MCF 10A (cell line): ENCODE measurements around the gene WFDC10B. TPM values are rescaled to one million over a fixed set of nuclear protein-coding genes. Genes with fewer than 3 reads are reported as not detected.

Experiments
- BruUV-seq: library from RNA; stranded (reverse); fragments of 400-500 nt; replicated peaks from 2 replicates; lab custom pipeline; 2021; lab: Mats Ljungman, UMichigan
- CTCF ChIA-PET: fragments of 300-600 bp; sonication (Branson Sonifier 250); formaldehyde crosslinking; extraction: SDS; loops from one replicate; lab custom pipeline; 2021; ENCODE audit warnings: antibody characterized with exemption, inconsistent platforms; lab: Yijun Ruan, JAX
- POLR2A ChIA-PET: fragments of 300-600, 350-650 bp; sonication (Branson Sonifier 250); formaldehyde crosslinking; extraction: SDS; loops from one replicate; lab custom pipeline; 2020; ENCODE audit warnings: antibody characterized with exemption, inconsistent platforms; lab: Yijun Ruan, JAX
- DNase-seq: peaks from one replicate; pipeline ENCODE4 v3.0.0-alpha.2; 2018; ENCODE audit not compliant: unreplicated experiment
- H3K27ac Mint-ChIP-seq: one replicate; pipeline ENCODE4 v1.8.0; 2022; ENCODE audit warnings: mild to moderate bottlenecking, low read depth, mixed read lengths; ENCODE audit not compliant: unreplicated experiment
- H3K27me3 Mint-ChIP-seq: one replicate; pipeline ENCODE4 v1.8.0; 2022; ENCODE audit warnings: mixed read lengths; ENCODE audit not compliant: insufficient read depth, unreplicated experiment
- H3K36me3 Mint-ChIP-seq: one replicate; pipeline ENCODE4 v1.8.0; 2022; ENCODE audit warnings: mild to moderate bottlenecking, moderate library complexity, mixed read lengths; ENCODE audit not compliant: insufficient read depth, unreplicated experiment
- H3K4me1 Mint-ChIP-seq: one replicate; pipeline ENCODE4 v1.8.0; 2022; ENCODE audit warnings: mixed read lengths; ENCODE audit not compliant: insufficient read depth, unreplicated experiment
- H3K4me3 Mint-ChIP-seq: one replicate; pipeline ENCODE4 v1.8.0; 2022; ENCODE audit warnings: mild to moderate bottlenecking, moderate library complexity, mixed read lengths; ENCODE audit not compliant: unreplicated experiment
- H3K9me3 Mint-ChIP-seq: one replicate; pipeline ENCODE4 v1.8.0; 2022; ENCODE audit warnings: mixed read lengths; ENCODE audit not compliant: unreplicated experiment
- intact Hi-C: fragments of 100-400 bp; cut with micrococcal nuclease; formaldehyde crosslinking; loops from 2 replicates; pipeline ENCODE4 v1.14.1; 2022
- microRNA-seq: library from miRNA; unstranded; fragments of <30 nt; microRNA quantifications from one replicate; pipeline ENCODE4 v1.2.0, GENCODE V29; 2022
- total RNA-seq: library from RNA; stranded (reverse); gene quantifications from 2 replicates; pipeline ENCODE4 v1.2.3, GENCODE V29; 2022
- TF ChIP-seq, protein P1 (sequence below): fragments of 200-600 bp; IDR thresholded peaks from one replicate; pipeline ENCODE4 v1.8.0; 2022; ENCODE audit warnings: antibody characterized with exemption, mild to moderate bottlenecking; ENCODE audit not compliant: unreplicated experiment

WFDC10B gene
- total RNA-seq, 1 experiment from 2014 or later = not detected

DNA sequence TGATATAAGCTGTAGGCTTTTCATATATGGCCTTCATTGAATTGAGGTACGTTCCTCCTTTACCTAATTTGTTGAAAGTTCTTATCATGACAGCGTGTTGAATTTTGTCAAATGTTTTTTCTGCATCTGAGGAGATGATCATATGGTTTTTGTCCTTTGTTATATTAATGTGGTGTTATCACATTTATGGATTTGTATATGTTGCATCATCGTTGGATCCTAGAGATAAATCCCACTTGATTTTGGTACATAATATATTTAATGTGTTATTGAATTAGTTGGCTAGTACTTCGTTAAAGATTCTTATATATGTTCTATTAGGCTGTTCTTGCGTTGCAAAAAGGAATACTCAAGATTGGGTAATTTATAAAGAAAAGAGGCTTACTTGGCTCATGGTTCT is 65.1 kb downstream of the WFDC10B start:
- intact Hi-C loops = no loop called here
- POLR2A ChIA-PET = interaction anchor here (0.6 kb wide), 1 partner anchor 580 kb away, joined by 3 read pairs; no protein-coding TSS in a partner anchor
- Mint-ChIP-seq H3K4me1 (no peaks in the 10 kb centered on the region), H3K9me3 (no peaks in the 10 kb centered on the region), H3K27me3 (peaks cover 31% of the 10 kb centered on the region), H3K36me3 (no peaks in the 10 kb centered on the region), H3K4me3 (no peak overlapping the region), H3K27ac (no peak overlapping the region)
- no TSS peak for BruUV-seq
- no peak for DNase-seq
- CTCF ChIA-PET = interaction anchor here (0.6 to 0.8 kb wide), 2 partner anchors 10 to 339 kb away, joined by 3 read pairs; no protein-coding TSS in a partner anchor
- TF ChIP-seq, protein P1, sequence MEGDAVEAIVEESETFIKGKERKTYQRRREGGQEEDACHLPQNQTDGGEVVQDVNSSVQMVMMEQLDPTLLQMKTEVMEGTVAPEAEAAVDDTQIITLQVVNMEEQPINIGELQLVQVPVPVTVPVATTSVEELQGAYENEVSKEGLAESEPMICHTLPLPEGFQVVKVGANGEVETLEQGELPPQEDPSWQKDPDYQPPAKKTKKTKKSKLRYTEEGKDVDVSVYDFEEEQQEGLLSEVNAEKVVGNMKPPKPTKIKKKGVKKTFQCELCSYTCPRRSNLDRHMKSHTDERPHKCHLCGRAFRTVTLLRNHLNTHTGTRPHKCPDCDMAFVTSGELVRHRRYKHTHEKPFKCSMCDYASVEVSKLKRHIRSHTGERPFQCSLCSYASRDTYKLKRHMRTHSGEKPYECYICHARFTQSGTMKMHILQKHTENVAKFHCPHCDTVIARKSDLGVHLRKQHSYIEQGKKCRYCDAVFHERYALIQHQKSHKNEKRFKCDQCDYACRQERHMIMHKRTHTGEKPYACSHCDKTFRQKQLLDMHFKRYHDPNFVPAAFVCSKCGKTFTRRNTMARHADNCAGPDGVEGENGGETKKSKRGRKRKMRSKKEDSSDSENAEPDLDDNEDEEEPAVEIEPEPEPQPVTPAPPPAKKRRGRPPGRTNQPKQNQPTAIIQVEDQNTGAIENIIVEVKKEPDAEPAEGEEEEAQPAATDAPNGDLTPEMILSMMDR = no peak

- POLR2A ChIA-PET = no interaction called here
- Mint-ChIP-seq H3K9me3 (no peaks in the 10 kb centered on the region), H3K4me1 (no peaks in the 10 kb centered on the region), H3K36me3 (no peaks in the 10 kb centered on the region), H3K27me3 (peaks cover 42% of the 10 kb centered on the region), H3K27ac (no peak overlapping the region), H3K4me3 (no peak overlapping the region)
- TF ChIP-seq, protein P1 = no peak
- DNase-seq = no peak
- CTCF ChIA-PET = no interaction called here
- no TSS peak for BruUV-seq
- intact Hi-C loops = no loop called here
These were observed 68.3 kb downstream of the WFDC10B start for GRCh38 chr20:45636513-45636912.

Small RNA genes within 50 kb of the gene (microRNA-seq; reads per million reads assigned to microRNA genes)
- gene MIR3617 = not detected

Other genes starting within 250 kb of the WFDC10B start
- not detected in 2 replicates for gene WFDC2, start 235.3 kb downstream of the WFDC10B start, total RNA-seq
- not detected in 2 replicates for gene SPINT3, start 189.4 kb downstream of the WFDC10B start, total RNA-seq
- not detected in 2 replicates for gene WFDC6, start 165.5 kb downstream of the WFDC10B start, total RNA-seq
- gene EPPIN, start 157.6 kb downstream of the WFDC10B start, total RNA-seq = not detected in 2 replicates
- gene WFDC8, start 125.7 kb downstream of the WFDC10B start, total RNA-seq = not detected in 2 replicates
- not detected in 2 replicates for gene WFDC10A, start 75.3 kb downstream of the WFDC10B start, total RNA-seq
- not detected in 2 replicates for gene WFDC9, start 73.7 kb downstream of the WFDC10B start, total RNA-seq
- not detected in 2 replicates for gene WFDC11, start 34.8 kb downstream of the WFDC10B start, total RNA-seq
- gene WFDC13, start 3.0 kb downstream of the WFDC10B start, total RNA-seq = not detected in 2 replicates
- gene SPINT4, start 17.3 kb upstream of the WFDC10B start, total RNA-seq = not detected in 2 replicates
- gene WFDC3, start 86.9 kb upstream of the WFDC10B start, total RNA-seq = 0.91 TPM in 1 of 2 replicates, not detected in the other
- gene DNTTIP1, start 86.9 kb upstream of the WFDC10B start, total RNA-seq = 41.6 and 51.6 TPM in 2 replicates
- gene UBE2C, start 107.6 kb upstream of the WFDC10B start, total RNA-seq = 98.4 and 107 TPM in 2 replicates
- gene TNNC2, start 122.3 kb upstream of the WFDC10B start, total RNA-seq = 0.79 TPM in 1 of 2 replicates, not detected in the other
- 8.5 and 13.9 TPM in 2 replicates for gene SNX21, start 128.8 kb upstream of the WFDC10B start, total RNA-seq
- 19.5 and 20.1 TPM in 2 replicates for gene ACOT8, start 152.4 kb upstream of the WFDC10B start, total RNA-seq
- gene ZSWIM3, start 152.6 kb upstream of the WFDC10B start, total RNA-seq = 1.4 and 2.4 TPM in 2 replicates
- gene ZSWIM1, start 176.2 kb upstream of the WFDC10B start, total RNA-seq = 7.6 and 10.3 TPM in 2 replicates
- 0.72 and 0.74 TPM in 2 replicates for gene SPATA25, start 182.6 kb upstream of the WFDC10B start, total RNA-seq
- gene NEURL2, start 186.2 kb upstream of the WFDC10B start, total RNA-seq = 2.0 and 2.5 TPM in 2 replicates
- gene CTSA, start 186.3 kb upstream of the WFDC10B start, total RNA-seq = 25.3 and 39.1 TPM in 2 replicates
- gene PLTP, start 207.1 kb upstream of the WFDC10B start, total RNA-seq = 0.20 and 0.37 TPM in 2 replicates
- 14.3 and 20.5 TPM in 2 replicates for gene PCIF1, start 229.7 kb upstream of the WFDC10B start, total RNA-seq